GM19324 (cell line): ENCODE results near the gene SERINC2.

ENCODE experiments used
- ATAC-seq: cut with Tn5 transposase; IDR thresholded peaks from one replicate; pipeline ENCODE4 v1.9.1; 2021; ENCODE audit warnings: mild to moderate bottlenecking, moderate library complexity; ENCODE audit not compliant: unreplicated experiment, low FRiP score

The SERINC2 gene

DNA sequence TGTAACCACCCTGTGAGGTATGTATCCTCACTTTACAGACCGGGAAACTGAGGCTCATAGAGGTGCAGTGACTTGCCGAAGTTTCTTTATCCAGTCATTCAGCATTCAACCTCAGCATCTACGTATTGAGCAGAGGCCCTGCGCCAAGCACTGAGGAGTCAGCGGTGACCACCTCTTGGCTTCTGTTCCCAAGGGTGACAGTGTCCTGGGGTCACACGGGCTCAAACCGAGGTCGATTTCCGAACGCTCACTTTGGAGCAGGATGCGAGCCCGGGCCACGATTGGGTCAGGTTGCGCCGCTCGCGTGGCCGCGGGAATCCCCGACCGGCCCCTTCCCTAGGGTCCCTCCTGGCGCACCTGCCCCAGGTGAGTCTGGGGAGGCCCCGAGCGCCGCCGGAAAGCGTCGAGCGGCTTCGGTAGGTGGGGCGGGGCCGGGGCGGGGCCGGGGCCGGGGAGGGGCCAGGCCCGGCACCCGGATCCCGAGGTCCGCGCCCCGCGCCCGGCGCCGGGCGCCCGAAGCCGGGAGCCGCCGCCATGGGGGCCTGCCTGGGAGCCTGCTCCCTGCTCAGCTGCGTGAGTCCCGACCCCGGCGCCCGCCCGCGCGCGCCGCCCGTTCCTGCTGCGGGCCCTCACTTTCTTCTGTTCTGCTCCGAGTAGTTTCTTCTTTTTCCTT lies at the start of gene SERINC2:
SERINC2 (plus strand) TSS at position 482 of the 673 bp plus-strand sequence; CDS start at position 535, 53 bp downstream.
- ATAC-seq = peak; percentile 62

DNA sequence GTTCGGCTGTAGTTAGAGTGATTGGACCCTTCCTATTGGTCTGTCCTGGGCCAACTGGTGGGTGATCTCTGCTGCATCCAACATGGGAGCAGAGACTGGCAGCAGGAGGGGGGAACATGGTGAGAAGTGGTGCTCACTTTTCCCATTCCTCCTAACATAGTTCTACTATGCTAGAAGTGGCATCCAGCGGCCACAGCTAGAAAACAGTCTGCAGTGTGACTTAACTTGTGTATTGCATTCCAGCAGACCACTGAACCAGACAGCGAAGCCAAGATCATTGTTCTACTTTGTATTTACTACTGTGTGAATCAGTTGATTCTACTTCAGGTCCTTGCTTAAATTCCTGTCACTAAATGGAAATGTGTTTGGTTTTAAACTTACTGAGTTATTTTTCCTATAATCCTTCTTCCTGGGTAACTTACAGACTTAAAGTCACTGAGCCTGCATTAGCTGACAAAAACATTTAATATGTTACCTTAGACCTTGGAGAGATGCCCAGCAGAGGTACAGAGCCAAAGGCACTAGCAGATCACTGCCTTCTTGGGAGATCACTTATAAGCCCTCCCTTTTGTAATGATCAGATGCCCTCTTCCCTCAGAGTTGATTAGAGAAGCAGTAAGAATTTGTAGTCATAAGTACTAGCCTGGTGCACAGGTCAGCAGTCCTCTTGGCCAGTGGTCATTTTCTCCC lies 48.3 kb upstream of the SERINC2 start:
- ATAC-seq = no peak

DNA sequence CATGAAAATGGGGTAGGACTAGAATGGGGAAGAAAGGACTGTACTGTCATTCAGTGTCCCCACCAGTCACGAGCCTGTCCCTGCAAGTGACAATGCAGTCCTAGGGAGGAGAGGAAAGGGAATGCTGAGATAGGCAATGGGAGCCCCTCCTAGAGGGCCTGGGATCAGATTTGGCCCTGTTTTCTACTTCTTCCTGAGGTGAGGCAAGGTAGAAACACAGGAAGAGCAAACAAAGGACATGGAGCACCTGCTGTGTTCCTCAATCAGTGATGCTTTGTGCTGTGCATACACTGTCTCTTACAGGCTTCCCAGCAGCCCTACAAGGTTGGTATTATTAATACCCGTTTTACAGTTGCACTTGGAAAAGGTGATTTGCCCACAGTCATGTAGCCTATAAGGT lies 46.2 kb upstream of the SERINC2 start:
- no peak for ATAC-seq

DNA sequence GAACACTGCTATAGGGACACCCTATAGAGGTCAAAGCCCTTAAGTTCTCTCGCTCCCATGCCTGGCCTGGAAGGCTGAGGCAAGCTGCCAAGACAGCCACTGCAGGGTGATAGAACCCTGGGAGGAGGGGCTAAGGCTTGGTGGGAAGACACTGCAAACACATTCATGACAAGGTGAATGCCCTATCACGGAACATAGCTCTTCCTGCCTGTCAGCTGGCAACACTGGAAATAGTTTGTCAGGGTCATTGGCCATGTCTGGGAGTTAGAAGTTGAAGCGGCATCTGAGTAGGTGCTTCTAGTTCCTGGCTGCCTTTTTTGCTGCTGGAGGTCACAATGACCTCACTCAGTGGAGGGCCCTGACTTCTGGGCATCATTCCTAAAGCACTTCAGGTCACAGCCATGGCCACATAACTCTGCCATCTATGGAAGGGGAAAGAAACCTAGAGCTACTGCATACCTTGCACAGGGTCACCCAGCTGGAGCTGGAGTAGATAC lies 44.4 kb upstream of the SERINC2 start:
- ATAC-seq = no peak

DNA sequence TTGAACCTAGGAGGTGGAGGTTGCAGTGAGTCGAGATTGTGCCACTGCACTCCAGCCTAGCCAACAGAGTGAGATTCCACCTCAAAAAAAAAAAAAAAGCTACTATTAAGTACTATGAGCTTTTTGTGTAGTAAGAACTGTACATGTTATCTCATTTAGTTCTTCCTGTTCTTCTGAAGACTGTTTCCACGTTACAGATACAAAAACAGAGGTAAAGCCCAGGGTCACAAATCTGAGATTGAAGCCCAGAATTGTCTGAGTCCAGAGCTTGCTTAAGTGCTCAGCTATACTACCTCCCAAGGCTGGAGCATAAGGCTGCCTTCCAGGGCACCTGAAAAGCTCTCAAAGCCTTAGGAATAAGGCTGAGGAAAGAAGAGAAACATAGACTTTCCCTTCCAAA lies 43.0 kb upstream of the SERINC2 start:
- no peak for ATAC-seq

DNA sequence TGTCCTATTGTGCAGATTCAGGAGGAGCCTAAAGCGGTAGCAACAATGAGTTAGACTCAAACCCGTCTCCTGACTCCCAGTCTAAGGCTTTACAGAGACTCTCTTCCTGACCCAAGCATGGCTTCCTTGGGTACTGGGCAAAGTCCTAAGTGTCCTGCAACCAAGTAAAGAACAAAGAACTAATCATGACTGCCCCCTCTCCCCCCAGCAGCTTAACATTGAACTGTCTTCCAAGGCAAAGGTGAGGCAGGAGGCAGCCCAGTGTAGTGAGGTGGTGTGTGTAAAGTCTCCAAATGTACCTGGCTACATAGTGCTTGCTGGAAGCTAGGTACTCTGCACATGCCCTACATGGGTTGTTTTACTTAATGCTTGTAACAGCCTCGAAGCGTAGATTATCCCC lies 42.4 kb upstream of the SERINC2 start:
- ATAC-seq = no peak

DNA sequence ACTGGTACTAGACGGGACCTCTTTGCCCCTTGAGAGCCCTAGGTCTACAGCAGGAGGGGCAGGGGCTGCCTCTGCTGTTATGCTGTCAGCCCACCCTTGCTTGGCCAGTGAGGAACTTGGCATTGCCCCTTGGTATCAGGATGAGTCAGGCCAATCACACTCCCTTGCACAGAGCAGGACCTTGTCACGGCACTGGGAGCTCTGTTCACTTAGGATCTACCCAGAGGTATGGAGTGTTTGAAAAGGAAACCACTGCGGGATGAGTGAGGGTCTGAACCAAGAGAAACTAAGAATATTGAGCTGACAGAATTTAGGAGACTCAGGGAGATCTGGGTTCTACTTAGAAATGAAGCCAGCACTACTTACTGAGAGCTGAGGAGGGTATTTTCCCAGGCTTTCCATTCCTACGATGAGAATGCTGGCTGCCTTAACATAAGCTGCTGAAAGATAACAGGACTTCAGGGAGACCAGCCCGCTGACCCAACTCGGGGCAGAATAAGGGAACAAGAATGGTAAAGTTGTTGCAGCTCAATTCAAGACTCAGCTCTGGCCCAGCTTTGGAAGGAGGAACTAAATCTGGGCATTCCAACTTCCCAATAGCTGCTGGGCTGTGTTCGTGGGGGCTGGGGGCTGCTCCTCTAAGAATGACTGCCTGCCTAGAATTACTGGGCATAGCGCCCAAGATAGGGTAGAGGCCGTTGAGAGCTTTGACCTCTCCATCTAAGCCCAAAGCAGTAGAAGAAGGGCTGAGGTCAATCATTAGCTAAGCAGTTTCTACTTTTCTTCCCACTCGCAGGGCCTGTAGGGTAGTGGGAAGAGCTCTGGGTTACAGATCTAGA lies 41.7 kb upstream of the SERINC2 start:
- no peak for ATAC-seq

DNA sequence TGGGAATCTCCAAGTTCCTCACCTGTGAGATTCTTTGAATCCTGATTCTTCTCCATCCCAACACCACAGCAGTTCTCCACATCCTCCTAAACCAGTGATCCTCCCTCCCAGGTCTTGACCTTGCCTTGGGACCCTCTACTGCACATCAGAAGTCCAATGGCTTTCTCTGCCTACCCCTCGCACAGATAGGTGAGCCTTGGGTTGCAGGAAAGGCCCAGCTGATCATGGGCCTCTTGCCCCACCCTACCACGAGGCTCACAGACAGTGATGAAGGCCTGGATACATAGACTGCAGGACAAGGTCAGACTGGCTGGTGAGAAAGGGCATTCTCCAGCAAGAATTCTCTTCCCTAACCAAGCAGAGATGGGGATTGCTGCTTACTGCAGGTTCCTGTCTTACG lies 41.0 kb upstream of the SERINC2 start:
- ATAC-seq = no peak

DNA sequence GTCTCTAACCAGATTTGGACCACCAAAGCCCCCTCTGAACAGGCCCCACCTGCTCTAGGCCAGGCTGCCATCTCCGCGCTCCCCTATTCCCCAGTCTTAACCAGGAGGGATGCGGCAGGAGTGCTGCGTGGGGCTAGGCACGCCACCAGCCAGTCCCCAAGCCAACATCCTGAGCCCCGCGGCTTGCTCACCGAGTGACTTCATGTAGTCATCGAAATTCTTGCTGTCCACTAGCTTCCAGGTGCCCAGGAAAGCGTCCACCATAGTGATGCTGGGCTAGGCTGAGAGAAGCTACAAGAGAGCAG lies 40.3 kb upstream of the SERINC2 start:
- no peak for ATAC-seq

DNA sequence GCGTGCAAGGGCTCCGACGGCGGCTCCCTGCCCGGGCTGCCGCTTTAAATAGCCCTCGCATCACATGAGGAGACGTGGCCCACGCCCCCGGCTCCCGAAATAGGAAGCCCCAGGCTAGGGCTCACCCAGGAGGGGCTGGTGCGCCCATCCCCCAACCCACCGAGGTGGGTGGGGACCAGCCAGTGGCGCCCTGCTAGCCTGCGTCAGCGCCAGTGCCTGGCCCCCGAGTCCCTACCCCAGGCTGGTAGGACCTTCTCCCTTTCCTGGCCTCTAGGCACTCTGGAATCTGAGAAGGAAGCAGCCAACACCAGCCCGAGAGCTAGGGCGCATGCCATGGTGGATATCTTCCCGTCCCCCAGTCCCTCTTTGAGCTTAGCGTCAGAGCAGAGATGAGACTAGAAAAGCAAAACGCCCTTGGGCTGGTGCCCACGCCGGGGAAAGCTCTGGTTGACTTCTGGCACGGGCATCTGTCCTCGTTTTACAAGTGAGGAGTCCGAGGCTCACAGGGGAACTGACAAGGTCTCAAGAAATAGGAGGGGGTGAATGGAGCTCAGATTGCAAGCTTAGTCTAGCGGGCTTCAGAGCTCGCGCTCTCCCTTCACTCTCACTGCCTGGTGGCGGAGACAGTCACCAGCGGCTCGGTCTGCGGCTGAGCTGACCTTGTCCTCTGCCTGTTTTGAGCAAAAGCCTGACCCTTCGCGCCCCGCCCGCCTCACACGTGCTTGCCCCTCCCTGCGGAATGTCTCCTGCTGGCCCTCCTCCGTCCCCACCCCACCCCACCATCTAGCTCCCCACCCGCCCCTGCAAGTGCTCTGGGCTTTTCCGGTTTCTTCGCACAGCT lies 39.7 kb upstream of the SERINC2 start, which contains the start of gene FABP3:
FABP3 (minus strand) TSS at position 21 of the 841 bp plus-strand sequence. CDS start 62 bp downstream, outside the sequence.
- ATAC-seq = no peak

DNA sequence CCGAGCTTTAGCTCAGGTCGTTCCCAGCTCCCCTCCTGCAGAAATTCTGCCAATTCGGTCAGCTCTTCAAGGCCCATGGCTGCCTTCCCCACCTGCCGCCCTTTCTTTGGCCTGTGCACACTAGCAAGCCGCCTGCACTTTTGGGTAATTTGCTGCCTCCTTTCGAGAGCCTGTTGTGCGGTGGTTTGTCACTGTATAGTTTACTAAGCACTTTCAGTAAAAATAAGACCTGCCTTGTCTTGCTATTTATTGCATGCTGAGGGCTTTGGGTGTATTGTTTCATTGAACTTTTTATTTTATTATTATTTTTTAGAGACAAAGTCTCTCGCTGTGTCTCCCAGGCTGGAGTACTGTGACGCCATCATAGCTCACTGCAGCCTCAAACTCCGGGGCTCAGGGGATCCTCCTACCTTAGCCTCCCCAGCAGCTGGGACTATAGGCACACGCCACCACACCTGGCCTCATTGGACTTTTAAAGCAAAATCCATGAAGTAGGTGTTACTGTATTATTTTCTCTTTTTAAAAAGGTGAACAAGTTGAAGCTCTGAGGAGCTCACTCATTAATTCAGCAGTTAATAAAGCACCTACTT lies 39.0 kb upstream of the SERINC2 start:
- ATAC-seq = no peak

DNA sequence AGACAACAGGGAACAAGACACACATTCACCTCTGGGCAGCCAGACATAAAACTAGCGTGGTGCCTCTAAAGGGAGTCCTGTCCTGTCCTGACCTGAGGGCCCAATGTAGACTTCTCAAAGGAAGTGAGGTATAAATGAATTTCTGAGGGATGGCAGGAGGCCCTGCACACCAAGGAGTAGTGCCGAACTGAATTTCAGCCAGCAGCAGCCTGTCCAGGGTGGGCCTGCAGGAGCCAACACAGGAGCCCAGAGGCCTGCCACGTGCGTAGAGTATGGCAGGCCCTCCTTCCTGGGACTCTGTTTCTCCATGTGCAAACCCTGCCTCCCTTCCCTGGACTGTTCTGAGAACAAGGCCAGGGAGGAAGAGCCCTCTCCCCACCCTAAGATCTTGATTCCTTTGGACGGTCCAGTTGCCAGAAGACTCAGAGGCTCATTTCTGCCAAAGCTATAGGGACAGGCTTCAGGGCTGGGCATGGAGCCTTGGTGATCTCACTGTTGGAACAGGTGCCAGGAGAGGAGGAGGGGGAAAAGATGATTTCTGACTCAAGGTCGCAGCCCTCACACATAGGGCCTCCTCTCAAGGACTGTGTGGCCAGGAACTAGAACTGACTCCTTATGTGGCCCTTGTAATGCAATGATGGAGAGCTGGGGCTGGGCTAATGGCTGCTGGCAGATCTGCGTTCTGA lies 38.4 kb upstream of the SERINC2 start:
- ATAC-seq = no peak

DNA sequence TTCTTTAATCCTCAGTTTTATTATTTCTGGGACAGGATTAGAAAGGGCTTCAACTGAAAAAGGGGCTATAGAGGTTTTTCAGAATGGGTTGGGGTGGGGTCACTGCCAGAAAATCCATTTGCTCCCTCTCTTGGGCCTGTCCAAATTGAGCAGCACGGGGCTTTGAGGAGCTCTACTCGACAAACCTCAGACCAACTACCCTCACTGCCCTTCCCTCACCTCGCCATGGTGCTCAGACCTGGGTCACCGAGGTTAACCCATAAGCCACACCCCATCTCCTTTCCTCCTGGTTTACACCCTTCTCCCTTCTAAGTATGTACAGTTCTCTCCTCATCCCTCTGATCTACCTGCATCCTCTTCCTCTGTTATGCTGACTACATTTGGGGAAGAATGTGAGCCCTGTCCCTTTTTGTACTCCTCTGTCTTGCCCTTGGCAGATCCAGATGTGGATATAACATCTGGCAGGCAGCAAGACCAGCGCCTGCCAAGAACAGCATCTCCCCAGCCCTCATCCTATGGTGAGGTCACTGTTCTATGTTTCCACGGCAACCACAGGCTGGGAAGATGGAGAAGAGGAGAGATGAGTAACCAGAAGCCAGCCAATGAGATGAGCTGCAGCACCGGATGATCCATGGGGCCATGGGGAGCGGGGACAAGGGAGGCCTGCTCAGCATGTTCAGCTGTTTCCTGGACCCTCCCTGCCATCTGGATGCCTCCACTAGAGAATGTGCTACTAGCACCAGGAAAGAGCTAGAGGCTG lies 36.5 kb upstream of the SERINC2 start:
- ATAC-seq = no peak

DNA sequence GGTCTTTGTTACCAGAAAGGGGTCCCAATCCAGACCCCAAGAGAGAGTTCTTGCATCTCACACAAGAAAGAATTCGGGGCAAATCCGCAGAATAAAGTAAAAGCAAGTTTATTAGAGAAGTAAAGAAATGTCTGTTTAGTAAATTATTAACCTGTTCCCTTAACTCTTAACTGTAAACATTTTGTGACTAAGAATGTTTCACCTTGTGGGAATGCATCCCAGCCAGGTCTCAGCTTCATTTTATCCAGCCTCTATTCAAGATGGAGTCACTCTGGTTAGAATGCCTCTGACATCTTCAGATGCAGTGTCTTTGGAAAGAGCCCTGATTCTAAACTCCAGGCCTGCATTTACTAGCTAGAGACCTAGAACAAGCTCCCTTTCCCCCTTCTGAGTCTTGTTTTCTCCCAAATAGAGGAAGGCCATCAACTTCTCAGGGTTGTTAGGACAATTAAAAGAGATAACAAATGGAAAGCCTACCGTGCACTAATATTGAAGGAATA lies 35.6 kb upstream of the SERINC2 start:
- ATAC-seq = no peak

DNA sequence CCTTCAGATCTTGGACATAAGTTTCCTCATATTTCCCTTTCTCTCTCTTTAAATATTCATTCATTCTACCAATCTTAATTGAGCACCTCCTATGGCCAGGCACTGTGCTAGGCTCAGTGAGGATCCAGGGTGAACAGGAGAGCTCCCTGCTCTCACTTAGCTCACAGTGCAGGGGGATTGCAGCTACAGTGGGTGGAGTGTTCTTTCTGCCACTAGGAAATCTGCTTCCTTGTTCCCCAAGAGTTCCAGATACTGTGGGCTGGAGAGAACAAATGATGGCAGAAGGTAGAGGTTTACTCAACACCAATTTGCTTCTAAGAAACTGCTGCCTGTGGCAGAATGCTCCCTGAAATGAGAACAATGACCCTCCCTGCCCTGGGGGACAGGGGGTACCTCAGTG lies 35.0 kb upstream of the SERINC2 start:
- ATAC-seq = no peak

DNA sequence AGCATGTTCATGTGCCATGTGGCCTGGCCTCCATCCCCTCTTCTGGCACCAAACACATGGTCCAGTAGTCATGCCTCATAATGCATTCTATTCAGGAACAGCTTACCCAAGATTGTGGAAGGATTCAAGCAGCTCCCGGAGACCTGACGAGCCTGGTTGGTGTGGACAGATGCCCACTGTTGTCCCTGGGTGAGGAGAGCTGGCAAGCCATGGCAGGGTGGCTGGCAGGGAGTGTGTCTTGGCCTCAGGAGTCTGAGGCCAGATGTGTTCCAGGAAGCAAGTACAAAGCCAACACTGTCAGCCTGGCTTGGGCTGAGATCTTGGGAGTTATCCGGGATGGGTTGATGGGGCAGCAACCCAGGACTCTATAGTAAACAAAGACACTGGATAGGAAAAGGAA lies 32.8 kb upstream of the SERINC2 start:
- no peak for ATAC-seq

DNA sequence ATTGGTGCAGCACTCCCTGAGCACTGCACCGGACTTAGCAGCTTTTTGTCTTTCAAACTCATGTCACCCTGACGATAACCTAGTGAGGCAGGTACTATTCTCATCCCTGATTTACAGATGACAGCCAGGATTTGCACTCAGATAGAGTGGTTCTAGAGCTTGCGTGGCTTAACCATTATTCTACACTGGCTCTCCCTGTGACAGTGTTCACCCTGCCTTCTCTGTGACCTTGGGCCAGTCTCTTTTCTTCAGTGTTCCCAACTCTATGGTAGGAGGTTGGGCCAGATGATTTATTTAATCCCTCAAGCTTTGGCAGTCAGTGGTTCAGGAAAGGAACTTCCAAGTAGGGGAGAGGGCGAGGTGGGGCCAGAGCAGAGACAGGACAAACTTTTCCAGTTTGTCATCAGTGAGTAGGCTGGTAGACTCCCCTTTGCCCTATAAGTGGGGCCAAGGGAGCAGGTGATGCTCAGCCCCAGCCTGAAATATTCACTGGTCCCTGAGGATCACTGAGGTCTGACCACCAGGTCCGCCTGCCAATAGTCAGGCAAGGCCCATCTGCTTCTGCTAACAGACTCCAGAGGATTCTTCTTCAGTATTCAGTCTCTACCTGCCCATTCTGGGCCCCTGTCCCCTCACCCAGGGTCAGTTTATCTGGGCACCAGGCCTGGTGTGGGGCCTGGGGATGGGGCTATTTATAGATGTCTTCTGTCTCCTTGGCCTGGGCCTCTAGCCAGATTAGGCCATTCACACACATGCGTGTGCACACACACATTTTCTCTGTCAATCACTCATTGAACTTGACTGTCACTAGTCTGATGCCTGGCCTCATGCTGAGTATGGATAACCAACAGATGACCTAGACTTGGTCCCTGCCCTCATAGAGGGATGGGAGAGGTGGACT lies 31.4 kb upstream of the SERINC2 start:
- no peak for ATAC-seq
